HL-60 (cell line): ENCODE measurements around the gene BCAP29.

Source experiments
- DNase-seq, 2 experiments: peaks; one replicate each; pipeline ENCODE4 v3.0.0-alpha.2; 2010 to 2020; ENCODE audit warnings: low read depth in 1 of 2, low spot score in 1 of 2
- H3K27ac ChIP-seq: fragments of 250-450 bp; sonication (Bioruptor Pico); replicated peaks from 2 replicates; pipeline ENCODE4 v1.5.1; 2020; ENCODE audit warnings: mild to moderate bottlenecking, moderate library complexity
- H3K27me3 ChIP-seq: fragments of 250-450 bp; sonication (Bioruptor Pico); 2 replicates; pipeline ENCODE4 v1.5.1; 2021; ENCODE audit warnings: mild to moderate bottlenecking, moderate library complexity; ENCODE audit not compliant: insufficient read depth, poor library complexity, severe bottlenecking
- H3K4me3 ChIP-seq: replicated peaks from 2 replicates; pipeline ENCODE4 v1.5.1; 2011; ENCODE audit warnings: mild to moderate bottlenecking, control low read depth, low read length; ENCODE audit not compliant: insufficient read depth
- CTCF ChIP-seq: IDR thresholded peaks from one replicate; pipeline ENCODE4 v1.5.1; 2011; ENCODE audit warnings: low read length, control low read depth, inconsistent platforms; ENCODE audit not compliant: insufficient read depth
- GABPA ChIP-seq: IDR thresholded peaks from 2 replicates; pipeline ENCODE4 v1.6.1; 2012; ENCODE audit warnings: low read depth
- POLR2AphosphoS5 ChIP-seq: IDR thresholded peaks from 2 replicates; pipeline ENCODE4 v1.6.1; 2012; ENCODE audit warnings: low read depth
- REST ChIP-seq: IDR thresholded peaks from 2 replicates; pipeline ENCODE4 v1.6.1; 2012; ENCODE audit warnings: low read depth; ENCODE audit not compliant: insufficient replicate concordance
- SPI1 ChIP-seq: IDR thresholded peaks from 2 replicates; pipeline ENCODE4 v1.6.1; 2012; ENCODE audit warnings: low read depth, mild to moderate bottlenecking, borderline replicate concordance

BCAP29 gene

GRCh38 chr7:107605218-107605815 lies 25.3 kb downstream of the BCAP29 start:
- H3K27me3 ChIP-seq = no peaks in the 10 kb centered on the region
- H3K4me3 ChIP-seq = no peak overlapping the region
- no peak for DNase-seq
- H3K27ac ChIP-seq = no peak overlapping the region
- TF ChIP-seq GABPA (no peak), CTCF (no peak), POLR2AphosphoS5 (no peak), SPI1 (no peak), REST (no peak)

GRCh38 chr7:107606303-107606702 lies 26.3 kb downstream of the BCAP29 start:
- Histone ChIP-seq H3K4me3 (no peak overlapping the region), H3K27me3 (no peaks in the 10 kb centered on the region), H3K27ac (no peak overlapping the region)
- no peak for DNase-seq
- TF ChIP-seq GABPA (no peak), SPI1 (no peak), CTCF (no peak), POLR2AphosphoS5 (no peak), REST (no peak)

- Histone ChIP-seq H3K4me3 (no peak overlapping the region), H3K27me3 (no peaks in the 10 kb centered on the region), H3K27ac (no peak overlapping the region)
- no peak for DNase-seq
- no peak for TF ChIP-seq REST
- TF ChIP-seq SPI1 = no peak
- no peak for TF ChIP-seq GABPA
- no peak for TF ChIP-seq POLR2AphosphoS5
- TF ChIP-seq CTCF = no peak
These were observed 29.8 kb downstream of the BCAP29 start for GRCh38 chr7:107609811-107610261.
